HCT116 (cell line): ENCODE results near the gene SDK1. TPM values are rescaled to one million over a fixed set of nuclear protein-coding genes. Genes with fewer than 3 reads are reported as not detected.

Experiments
- ATAC-seq: fragments of 200-7000 bp; cut with Tn5 transposase; 2 replicates; pipeline ENCODE4 v1.9.1; 2020; ENCODE audit warnings: mild to moderate bottlenecking, moderate library complexity
- BruUV-seq: library from RNA; stranded (reverse); fragments of 400-500 nt; replicated peaks from 2 replicates; lab custom pipeline; 2021; lab: Mats Ljungman, UMichigan
- CTCF ChIA-PET: fragments of 300-600 bp; sonication (Branson Sonifier 250); formaldehyde crosslinking; loops from one replicate; lab custom pipeline; 2021; ENCODE audit warnings: antibody characterized with exemption; lab: Charles Lee
- POLR2A ChIA-PET: fragments of 300-600, 350-600 bp; sonication (Branson Sonifier 250); formaldehyde crosslinking; loops from one replicate; lab custom pipeline; 2021; ENCODE audit warnings: antibody characterized with exemption; lab: Charles Lee
- RAD21 ChIA-PET, 2 experiments: fragments of 300-600 bp; sonication (Branson Sonifier 250); formaldehyde crosslinking; loops; one replicate each; lab custom pipeline; 2023; ENCODE audit warnings: low total read pairs in 2 of 2; ENCODE audit not compliant: uncharacterized antibody in 2 of 2, unreplicated experiment in 2 of 2, low non-redundant PET in 1 of 2; lab: Charles Lee
- DNase-seq: peaks from one replicate; pipeline ENCODE4 v3.0.0-alpha.2; 2010; ENCODE audit warnings: low read depth, low spot score
- H2AFZ ChIP-seq: fragments of 200-600 bp; shearing (Covaris generic), sonication (generic); 2 replicates; pipeline ENCODE4 v1.6.1; 2017; ENCODE audit warnings: low read depth, mixed run types, mixed read lengths, antibody characterized with exemption, low read length; ENCODE audit not compliant: poor library complexity, severe bottlenecking
- H3K27ac ChIP-seq: 2 replicates; pipeline ENCODE4 v1.5.1; 2012; ENCODE audit warnings: low read depth, low read length
- H3K27me3 ChIP-seq: fragments of 200-600 bp; sonication (generic); 2 replicates; pipeline ENCODE4 v1.6.1; 2016; ENCODE audit warnings: mixed run types, low read length, mixed read lengths; ENCODE audit not compliant: insufficient read depth
- H3K36me3 ChIP-seq, 2 experiments: fragments of 200-500 bp in 1 of 2; fragments of 200-600 bp in 1 of 2; sonication (Bioruptor generic) in 1 of 2; sonication (generic) in 1 of 2; 2 replicates each; pipeline versions ENCODE4 v1.5.1 to v1.6.1; 2014 to 2016; ENCODE audit warnings: low read length in 2 of 2, inconsistent platforms in 1 of 2, mixed read lengths in 1 of 2, mixed run types in 1 of 2; ENCODE audit not compliant: insufficient read depth in 2 of 2, control insufficient read depth in 1 of 2
- H3K4me1 ChIP-seq, 2 experiments: fragments of 200-600 bp in 1 of 2; sonication (generic) in 1 of 2; 2 replicates each; pipeline versions ENCODE4 v1.5.1 to v1.6.1; 2012 to 2017; ENCODE audit warnings: low read length in 2 of 2, inconsistent platforms in 1 of 2, mild to moderate bottlenecking in 1 of 2, mixed read lengths in 1 of 2, mixed run types in 1 of 2, moderate library complexity in 1 of 2; ENCODE audit not compliant: insufficient read depth in 2 of 2, control insufficient read depth in 1 of 2
- H3K4me2 ChIP-seq: fragments of 200-600 bp; sonication (generic); 2 replicates; pipeline ENCODE4 v1.6.1; 2017; ENCODE audit warnings: mixed run types, low read length, mixed read lengths
- H3K4me3 ChIP-seq, 2 experiments: fragments of 200-600 bp in 1 of 2; sonication (generic) in 1 of 2; replicated peaks in 1 of 2; 2 replicates each; pipeline ENCODE4 v1.5.1; 2011 to 2016; ENCODE audit warnings: low read length in 2 of 2, control low read depth in 1 of 2, low read depth in 1 of 2, mild to moderate bottlenecking in 1 of 2, mixed read lengths in 1 of 2, mixed run types in 1 of 2
- H3K79me2 ChIP-seq: fragments of 200-600 bp; sonication (generic); 2 replicates; pipeline ENCODE4 v1.6.1; 2017; ENCODE audit warnings: mild to moderate bottlenecking, mixed run types, low read length, moderate library complexity, mixed read lengths; ENCODE audit not compliant: insufficient read depth
- H3K9ac ChIP-seq: fragments of 200-600 bp; sonication (generic); 2 replicates; pipeline ENCODE4 v1.6.1; 2016; ENCODE audit warnings: low read length, mixed read lengths
- H3K9me2 ChIP-seq: fragments of 200-600 bp; sonication (generic), shearing (Covaris generic); 2 replicates; pipeline ENCODE4 v1.6.1; 2017; ENCODE audit warnings: mixed run types, mild to moderate bottlenecking, moderate library complexity; ENCODE audit not compliant: insufficient read depth
- H3K9me3 ChIP-seq, 2 experiments: fragments of 200-500 bp in 1 of 2; fragments of 200-600 bp in 1 of 2; sonication (Bioruptor generic) in 1 of 2; sonication (generic) in 1 of 2; 2 replicates each; pipeline ENCODE4 v1.6.1; 2014 to 2017; ENCODE audit warnings: low read length in 2 of 2, mixed read lengths in 2 of 2, inconsistent platforms in 1 of 2, low read depth in 1 of 2, mild to moderate bottlenecking in 1 of 2, mixed run types in 1 of 2, moderate library complexity in 1 of 2; ENCODE audit not compliant: control insufficient read depth in 1 of 2, insufficient read depth in 1 of 2
- H4K20me1 ChIP-seq: fragments of 200-600 bp; sonication (generic), shearing (Covaris generic); 2 replicates; pipeline ENCODE4 v1.6.1; 2017; ENCODE audit warnings: mixed run types, mild to moderate bottlenecking, moderate library complexity; ENCODE audit not compliant: insufficient read depth
- CBX3 ChIP-seq: IDR thresholded peaks from 2 replicates; pipeline ENCODE4 v1.6.1; 2012; ENCODE audit warnings: low read depth
- CEBPB ChIP-seq: IDR thresholded peaks from 2 replicates; pipeline ENCODE4 v1.6.1; 2012; ENCODE audit warnings: low read depth
- ELF1 ChIP-seq: IDR thresholded peaks from 2 replicates; pipeline ENCODE4 v1.6.1; 2012; ENCODE audit warnings: low read depth, borderline replicate concordance
- EZH2 ChIP-seq: fragments of 200-600 bp; sonication (generic); IDR thresholded peaks from 2 replicates; pipeline ENCODE4 v1.6.1; 2017; ENCODE audit warnings: antibody characterized with exemption, mixed run types
- EZH2phosphoT487 ChIP-seq: fragments of 200-600 bp; IDR thresholded peaks from 2 replicates; pipeline ENCODE4 v1.6.1; 2018; ENCODE audit warnings: antibody characterized with exemption, borderline replicate concordance
- FOSL1 ChIP-seq: IDR thresholded peaks from 2 replicates; pipeline ENCODE4 v1.6.1; 2012; ENCODE audit warnings: low read depth
- POLR2A ChIP-seq: IDR thresholded peaks from 2 replicates; pipeline ENCODE4 v1.7.0; 2011; ENCODE audit warnings: borderline replicate concordance; ENCODE audit not compliant: insufficient read depth, insufficient read length; ENCODE audit errors: extremely low read depth
- RAD21 ChIP-seq: IDR thresholded peaks from 2 replicates; pipeline ENCODE4 v1.6.1; 2012; ENCODE audit warnings: low read depth, mild to moderate bottlenecking
- SIN3A ChIP-seq: IDR thresholded peaks from 2 replicates; pipeline ENCODE4 v1.6.1; 2012; ENCODE audit warnings: low read depth
- SP1 ChIP-seq: IDR thresholded peaks from 2 replicates; pipeline ENCODE4 v1.6.1; 2012; ENCODE audit warnings: low read depth
- TCF7L2 ChIP-seq: IDR thresholded peaks from 2 replicates; pipeline ENCODE4 v1.7.0; 2011; ENCODE audit warnings: borderline replicate concordance, inconsistent platforms; ENCODE audit not compliant: insufficient read depth, insufficient read length; ENCODE audit errors: extremely low read depth
- ZNF274 ChIP-seq: fragments of 200-500 bp; sonication (Bioruptor generic); IDR thresholded peaks from 2 replicates; pipeline ENCODE4 v1.6.1; 2014; ENCODE audit warnings: mild to moderate bottlenecking, low read depth, low read length, inconsistent platforms
- intact Hi-C: fragments of 100-400 bp; cut with micrococcal nuclease; formaldehyde crosslinking; loops from 2 replicates; pipeline ENCODE4 v1.10.0; 2022
- total RNA-seq: library from RNA; stranded (reverse); gene quantifications from one replicate; pipeline ENCODE4 v1.2.1, GENCODE V29; 2021; ENCODE audit not compliant: unreplicated experiment
- TF ChIP-seq, protein P1 (sequence below), 3 experiments: fragments of 200-600 bp in 1 of 3; sonication (generic) in 1 of 3; IDR thresholded peaks in 2 of 3; conservative IDR thresholded peaks in 1 of 3; 2 replicates each; pipeline ENCODE4 v1.5.1; 2012 to 2017; ENCODE audit warnings: low read depth in 2 of 3, low read length in 2 of 3, antibody characterized with exemption in 1 of 3, borderline replicate concordance in 1 of 3, control low read depth in 1 of 3, mild to moderate bottlenecking in 1 of 3, mixed read lengths in 1 of 3, mixed run types in 1 of 3, moderate library complexity in 1 of 3; ENCODE audit not compliant: insufficient read depth in 1 of 3
- TF ChIP-seq, protein P2 (sequence below): IDR thresholded peaks from 2 replicates; pipeline ENCODE4 v1.6.1; 2012
- TF ChIP-seq, protein P3 (sequence below): IDR thresholded peaks from 2 replicates; pipeline ENCODE4 v1.6.1; 2012; ENCODE audit warnings: low read depth
- TF ChIP-seq, protein P4 (sequence below): IDR thresholded peaks from 2 replicates; pipeline ENCODE4 v1.6.1; 2011; ENCODE audit warnings: mild to moderate bottlenecking, low read length, moderate library complexity; ENCODE audit not compliant: insufficient replicate concordance; ENCODE audit errors: extremely low read depth

Gene SDK1
- total RNA-seq, 1 experiment from 2014 or later: 0.05 TPM

DNA sequence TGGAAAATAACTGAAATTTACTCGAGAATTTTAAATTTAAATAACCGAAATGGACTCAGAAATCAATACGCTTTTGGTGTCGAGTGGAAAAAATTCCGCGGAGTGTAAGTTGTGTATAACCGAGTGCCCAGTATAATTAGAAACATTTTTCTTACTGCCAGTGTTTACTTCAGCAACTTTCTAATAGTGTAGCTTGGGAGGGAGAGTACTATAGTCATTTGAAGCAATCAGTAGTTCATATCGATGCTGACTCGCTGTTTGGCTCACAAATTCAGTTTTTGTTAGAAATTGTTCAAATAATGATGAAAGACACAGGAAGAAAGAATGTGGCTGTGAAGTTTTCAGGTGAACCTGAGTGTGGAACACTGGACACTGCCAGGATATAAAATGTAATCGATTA is 722.5 kb downstream of the SDK1 start:
- TF ChIP-seq ZNF274: no peak
- TF ChIP-seq POLR2A: no peak
- TF ChIP-seq SP1: no peak
- no peak for TF ChIP-seq SIN3A
- no peak for TF ChIP-seq CBX3
- TF ChIP-seq FOSL1: no peak
- no peak for TF ChIP-seq ELF1
- TF ChIP-seq RAD21: no peak
- TF ChIP-seq TCF7L2: no peak
- no peak for TF ChIP-seq EZH2
- TF ChIP-seq, protein P1, sequence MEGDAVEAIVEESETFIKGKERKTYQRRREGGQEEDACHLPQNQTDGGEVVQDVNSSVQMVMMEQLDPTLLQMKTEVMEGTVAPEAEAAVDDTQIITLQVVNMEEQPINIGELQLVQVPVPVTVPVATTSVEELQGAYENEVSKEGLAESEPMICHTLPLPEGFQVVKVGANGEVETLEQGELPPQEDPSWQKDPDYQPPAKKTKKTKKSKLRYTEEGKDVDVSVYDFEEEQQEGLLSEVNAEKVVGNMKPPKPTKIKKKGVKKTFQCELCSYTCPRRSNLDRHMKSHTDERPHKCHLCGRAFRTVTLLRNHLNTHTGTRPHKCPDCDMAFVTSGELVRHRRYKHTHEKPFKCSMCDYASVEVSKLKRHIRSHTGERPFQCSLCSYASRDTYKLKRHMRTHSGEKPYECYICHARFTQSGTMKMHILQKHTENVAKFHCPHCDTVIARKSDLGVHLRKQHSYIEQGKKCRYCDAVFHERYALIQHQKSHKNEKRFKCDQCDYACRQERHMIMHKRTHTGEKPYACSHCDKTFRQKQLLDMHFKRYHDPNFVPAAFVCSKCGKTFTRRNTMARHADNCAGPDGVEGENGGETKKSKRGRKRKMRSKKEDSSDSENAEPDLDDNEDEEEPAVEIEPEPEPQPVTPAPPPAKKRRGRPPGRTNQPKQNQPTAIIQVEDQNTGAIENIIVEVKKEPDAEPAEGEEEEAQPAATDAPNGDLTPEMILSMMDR (IDR thresholded peaks at IDR 0.05 in 2 of 3, conservative IDR thresholded peaks at IDR 0.05 in 1 of 3; ENCODE audit: borderline replicate concordance in 1 of 3, insufficient read depth in 1 of 3, low read depth in 2 of 3, low read length in 2 of 3): no peak
- TF ChIP-seq, protein P2, sequence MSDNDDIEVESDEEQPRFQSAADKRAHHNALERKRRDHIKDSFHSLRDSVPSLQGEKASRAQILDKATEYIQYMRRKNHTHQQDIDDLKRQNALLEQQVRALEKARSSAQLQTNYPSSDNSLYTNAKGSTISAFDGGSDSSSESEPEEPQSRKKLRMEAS: no peak
- no peak for TF ChIP-seq CEBPB
- TF ChIP-seq, protein P3, sequence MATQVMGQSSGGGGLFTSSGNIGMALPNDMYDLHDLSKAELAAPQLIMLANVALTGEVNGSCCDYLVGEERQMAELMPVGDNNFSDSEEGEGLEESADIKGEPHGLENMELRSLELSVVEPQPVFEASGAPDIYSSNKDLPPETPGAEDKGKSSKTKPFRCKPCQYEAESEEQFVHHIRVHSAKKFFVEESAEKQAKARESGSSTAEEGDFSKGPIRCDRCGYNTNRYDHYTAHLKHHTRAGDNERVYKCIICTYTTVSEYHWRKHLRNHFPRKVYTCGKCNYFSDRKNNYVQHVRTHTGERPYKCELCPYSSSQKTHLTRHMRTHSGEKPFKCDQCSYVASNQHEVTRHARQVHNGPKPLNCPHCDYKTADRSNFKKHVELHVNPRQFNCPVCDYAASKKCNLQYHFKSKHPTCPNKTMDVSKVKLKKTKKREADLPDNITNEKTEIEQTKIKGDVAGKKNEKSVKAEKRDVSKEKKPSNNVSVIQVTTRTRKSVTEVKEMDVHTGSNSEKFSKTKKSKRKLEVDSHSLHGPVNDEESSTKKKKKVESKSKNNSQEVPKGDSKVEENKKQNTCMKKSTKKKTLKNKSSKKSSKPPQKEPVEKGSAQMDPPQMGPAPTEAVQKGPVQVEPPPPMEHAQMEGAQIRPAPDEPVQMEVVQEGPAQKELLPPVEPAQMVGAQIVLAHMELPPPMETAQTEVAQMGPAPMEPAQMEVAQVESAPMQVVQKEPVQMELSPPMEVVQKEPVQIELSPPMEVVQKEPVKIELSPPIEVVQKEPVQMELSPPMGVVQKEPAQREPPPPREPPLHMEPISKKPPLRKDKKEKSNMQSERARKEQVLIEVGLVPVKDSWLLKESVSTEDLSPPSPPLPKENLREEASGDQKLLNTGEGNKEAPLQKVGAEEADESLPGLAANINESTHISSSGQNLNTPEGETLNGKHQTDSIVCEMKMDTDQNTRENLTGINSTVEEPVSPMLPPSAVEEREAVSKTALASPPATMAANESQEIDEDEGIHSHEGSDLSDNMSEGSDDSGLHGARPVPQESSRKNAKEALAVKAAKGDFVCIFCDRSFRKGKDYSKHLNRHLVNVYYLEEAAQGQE: no peak
- TF ChIP-seq EZH2phosphoT487: no peak
- TF ChIP-seq, protein P4, sequence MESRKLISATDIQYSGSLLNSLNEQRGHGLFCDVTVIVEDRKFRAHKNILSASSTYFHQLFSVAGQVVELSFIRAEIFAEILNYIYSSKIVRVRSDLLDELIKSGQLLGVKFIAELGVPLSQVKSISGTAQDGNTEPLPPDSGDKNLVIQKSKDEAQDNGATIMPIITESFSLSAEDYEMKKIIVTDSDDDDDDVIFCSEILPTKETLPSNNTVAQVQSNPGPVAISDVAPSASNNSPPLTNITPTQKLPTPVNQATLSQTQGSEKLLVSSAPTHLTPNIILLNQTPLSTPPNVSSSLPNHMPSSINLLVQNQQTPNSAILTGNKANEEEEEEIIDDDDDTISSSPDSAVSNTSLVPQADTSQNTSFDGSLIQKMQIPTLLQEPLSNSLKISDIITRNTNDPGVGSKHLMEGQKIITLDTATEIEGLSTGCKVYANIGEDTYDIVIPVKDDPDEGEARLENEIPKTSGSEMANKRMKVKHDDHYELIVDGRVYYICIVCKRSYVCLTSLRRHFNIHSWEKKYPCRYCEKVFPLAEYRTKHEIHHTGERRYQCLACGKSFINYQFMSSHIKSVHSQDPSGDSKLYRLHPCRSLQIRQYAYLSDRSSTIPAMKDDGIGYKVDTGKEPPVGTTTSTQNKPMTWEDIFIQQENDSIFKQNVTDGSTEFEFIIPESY: no peak
- H3K4me2 ChIP-seq: no peak overlapping the region
- no peak for ATAC-seq
- CTCF ChIA-PET: no interaction called here
- H3K27ac ChIP-seq: no peak overlapping the region
- no peak for DNase-seq
- no peaks in the 10 kb centered on the region; a peak in 1 of 4 replicates for H3K9me3 ChIP-seq
- no peaks in the 10 kb centered on the region for H3K4me1 ChIP-seq
- H2AFZ ChIP-seq: no peak overlapping the region
- H3K27me3 ChIP-seq: no peaks in the 10 kb centered on the region; the same call in 1 of the 2 replicates
- H3K9me2 ChIP-seq: no peaks in the 10 kb centered on the region
- H3K36me3 ChIP-seq: no peaks in the 10 kb centered on the region
- intact Hi-C loops: no loop called here
- RAD21 ChIA-PET: no interaction called here
- no peak overlapping the region for H3K4me3 ChIP-seq
- no peaks in the 10 kb centered on the region for H3K79me2 ChIP-seq
- no peaks in the 10 kb centered on the region for H4K20me1 ChIP-seq
- no TSS peak for BruUV-seq
- POLR2A ChIA-PET: no interaction called here
- no peak overlapping the region for H3K9ac ChIP-seq
